Bone marrow (tissue), 2 donors: ENCODE data around the gene ATP8B4.

ENCODE experiments used
- DNase-seq, 2 donors: peaks; one replicate each; lab custom pipeline; 2025; lab: John Stamatoyannopoulos, UW

ATP8B4 gene

GRCh38 chr15:49890689-49891088 lies 228.3 kb downstream of the ATP8B4 start:
- no peak for DNase-seq

- no peak for DNase-seq
Observed at GRCh38 chr15:49889536-49889935, 229.5 kb downstream of the ATP8B4 start.

GRCh38 chr15:49888734-49889133 lies 230.3 kb downstream of the ATP8B4 start:
- no peak for DNase-seq

GRCh38 chr15:49888323-49888693 lies 230.7 kb downstream of the ATP8B4 start:
- no peak for DNase-seq

GRCh38 chr15:49887659-49888322 lies 231.2 kb downstream of the ATP8B4 start:
- no peak for DNase-seq

GRCh38 chr15:49883121-49883520 lies 235.9 kb downstream of the ATP8B4 start:
- DNase-seq, result no peak

GRCh38 chr15:49881866-49882265 lies 237.2 kb downstream of the ATP8B4 start:
- no peak for DNase-seq

GRCh38 chr15:49881433-49881832 lies 237.6 kb downstream of the ATP8B4 start:
- no peak for DNase-seq

GRCh38 chr15:49877873-49878521 lies 241.0 kb downstream of the ATP8B4 start:
- DNase-seq, result no peak

GRCh38 chr15:49877117-49877872 lies 241.7 kb downstream of the ATP8B4 start:
- DNase-seq, result no peak

- no peak for DNase-seq
Observed at GRCh38 chr15:49876401-49877038, 242.5 kb downstream of the ATP8B4 start.

GRCh38 chr15:49875392-49875791 lies 243.6 kb downstream of the ATP8B4 start:
- DNase-seq, result no peak

GRCh38 chr15:49870472-49870871 lies 248.6 kb downstream of the ATP8B4 start:
- DNase-seq, result no peak

GRCh38 chr15:49868348-49868747 lies 250.7 kb downstream of the ATP8B4 start:
- no peak for DNase-seq

- no peak for DNase-seq
Observed at GRCh38 chr15:49865925-49866757, 252.9 kb downstream of the ATP8B4 start.

GRCh38 chr15:49864251-49864650 lies 254.8 kb downstream of the ATP8B4 start:
- DNase-seq, result no peak

- no peak for DNase-seq
Observed at GRCh38 chr15:49863431-49864224, 255.4 kb downstream of the ATP8B4 start.

- DNase-seq, result no peak
Observed at GRCh38 chr15:49860101-49860500, 258.9 kb downstream of the ATP8B4 start.

GRCh38 chr15:49857496-49858475 lies 261.2 kb downstream of the ATP8B4 start:
- DNase-seq, result no peak
